COLO829 (cell line): ENCODE data around the gene STAT4.

Source experiments
- DNase-seq: peaks from one replicate; pipeline ENCODE4 v3.0.0; 2012; ENCODE audit warnings: low spot score

Gene STAT4

GRCh38 chr2:191144217-191144616 lies 6.6 kb downstream of the STAT4 start:
- no peak for DNase-seq

GRCh38 chr2:191143791-191144190 lies 7.0 kb downstream of the STAT4 start:
- no peak for DNase-seq

GRCh38 chr2:191128911-191129304 lies 21.9 kb downstream of the STAT4 start:
- no peak for DNase-seq

- no peak for DNase-seq
These were observed 22.5 kb downstream of the STAT4 start for GRCh38 chr2:191128172-191128910.

- DNase-seq = no peak
These were observed 23.6 kb downstream of the STAT4 start for GRCh38 chr2:191127235-191127634.

- no peak for DNase-seq
These were observed 24.3 kb downstream of the STAT4 start for GRCh38 chr2:191126386-191127085.

- DNase-seq = no peak
These were observed 25.1 kb downstream of the STAT4 start for GRCh38 chr2:191125646-191126045.

- no peak for DNase-seq
These were observed 28.0 kb downstream of the STAT4 start for GRCh38 chr2:191122638-191123294.

GRCh38 chr2:191117341-191117740 lies 33.5 kb downstream of the STAT4 start:
- no peak for DNase-seq

- DNase-seq = no peak
These were observed 35.0 kb downstream of the STAT4 start for GRCh38 chr2:191115804-191116203.

GRCh38 chr2:191115391-191115790 lies 35.4 kb downstream of the STAT4 start:
- DNase-seq = no peak

GRCh38 chr2:191114403-191114886 lies 36.3 kb downstream of the STAT4 start:
- DNase-seq = no peak

- DNase-seq = no peak
These were observed 37.0 kb downstream of the STAT4 start for GRCh38 chr2:191113761-191114160.

- DNase-seq = peak; percentile 91
These were observed 38.3 kb downstream of the STAT4 start for GRCh38 chr2:191112448-191112901.

- no peak for DNase-seq
These were observed 40.9 kb downstream of the STAT4 start for GRCh38 chr2:191109888-191110287.

GRCh38 chr2:191108331-191108730 lies 42.5 kb downstream of the STAT4 start:
- no peak for DNase-seq

- no peak for DNase-seq
These were observed 45.7 kb downstream of the STAT4 start for GRCh38 chr2:191105082-191105481.

- no peak for DNase-seq
These were observed 47.0 kb downstream of the STAT4 start for GRCh38 chr2:191103774-191104173.

- DNase-seq = no peak
These were observed 50.6 kb downstream of the STAT4 start for GRCh38 chr2:191100216-191100615.

GRCh38 chr2:191087311-191087710 lies 63.5 kb downstream of the STAT4 start:
- DNase-seq = no peak

GRCh38 chr2:191086706-191087105 lies 64.1 kb downstream of the STAT4 start:
- no peak for DNase-seq

GRCh38 chr2:191083540-191083939 lies 67.3 kb downstream of the STAT4 start:
- no peak for DNase-seq

GRCh38 chr2:191082321-191082720 lies 68.5 kb downstream of the STAT4 start:
- no peak for DNase-seq
